Karpas-422 (cell line): ENCODE data around the gene FOXD1. TPM values are rescaled to one million over a fixed set of nuclear protein-coding genes. Genes with fewer than 3 reads are reported as not detected.

Experiments
- DNase-seq: peaks from one replicate; pipeline ENCODE4 v3.0.0-alpha.2; 2015
- H2AFZ ChIP-seq: fragments of 200-600 bp; sonication (generic); 2 replicates; pipeline ENCODE4 v1.6.1; 2014; ENCODE audit warnings: antibody characterized with exemption, low read length, mixed read lengths
- H3K27ac ChIP-seq: fragments of 200-600 bp; sonication (generic); 2 replicates; pipeline ENCODE4 v1.5.1; 2014; ENCODE audit warnings: mild to moderate bottlenecking, low read length, moderate library complexity
- H3K27me3 ChIP-seq: fragments of 200-600 bp; sonication (generic); 2 replicates; pipeline ENCODE4 v1.6.1; 2014; ENCODE audit warnings: low read length, mixed read lengths
- H3K36me3 ChIP-seq: fragments of 200-600 bp; sonication (generic); 2 replicates; pipeline ENCODE4 v1.6.1; 2014; ENCODE audit warnings: low read length, mixed read lengths; ENCODE audit not compliant: insufficient read depth
- H3K4me1 ChIP-seq: fragments of 200-600 bp; sonication (generic); 2 replicates; pipeline ENCODE4 v1.6.1; 2014; ENCODE audit warnings: mild to moderate bottlenecking, low read length, mixed read lengths
- H3K4me2 ChIP-seq: fragments of 200-600 bp; sonication (generic); 2 replicates; pipeline ENCODE4 v1.6.1; 2014; ENCODE audit warnings: low read length, low read depth, mild to moderate bottlenecking; ENCODE audit not compliant: poor library complexity, severe bottlenecking
- H3K4me3 ChIP-seq: fragments of 200-600 bp; sonication (generic); 2 replicates; pipeline ENCODE4 v1.5.1; 2014; ENCODE audit warnings: mild to moderate bottlenecking, antibody characterized with exemption, low read length, mixed read lengths
- H3K79me2 ChIP-seq: fragments of 200-600 bp; sonication (generic); 2 replicates; pipeline ENCODE4 v1.6.1; 2014; ENCODE audit warnings: mild to moderate bottlenecking, low read length, mixed read lengths
- H3K9ac ChIP-seq: fragments of 200-600 bp; sonication (generic); 2 replicates; pipeline ENCODE4 v1.6.0; 2014; ENCODE audit warnings: low read length
- H3K9me2 ChIP-seq: fragments of 200-600 bp; sonication (generic), shearing (Covaris generic); replicated peaks from 2 replicates; pipeline ENCODE4 v1.6.0; 2014; ENCODE audit warnings: mild to moderate bottlenecking, low read length, moderate library complexity; ENCODE audit not compliant: insufficient read depth
- H3K9me3 ChIP-seq: fragments of 300-700, 200-600 bp; sonication (generic); 2 replicates; pipeline ENCODE4 v1.6.1; 2014; ENCODE audit warnings: low read length, mixed read lengths
- H4K20me1 ChIP-seq: fragments of 200-600 bp; sonication (generic); 2 replicates; pipeline ENCODE4 v1.6.1; 2014; ENCODE audit warnings: mild to moderate bottlenecking, antibody characterized with exemption, low read length, low read depth; ENCODE audit not compliant: insufficient read depth
- total RNA-seq: library from RNA; depleted of rRNA; stranded (reverse); fragments of >200 nt; shearing (Covaris generic); gene quantifications from 2 replicates; pipeline ENCODE4 v1.2.3, GENCODE V29; 2014; ENCODE audit warnings: low replicate concordance

The FOXD1 gene
- total RNA-seq, 1 experiment from 2014 or later: 0.97 TPM

DNA sequence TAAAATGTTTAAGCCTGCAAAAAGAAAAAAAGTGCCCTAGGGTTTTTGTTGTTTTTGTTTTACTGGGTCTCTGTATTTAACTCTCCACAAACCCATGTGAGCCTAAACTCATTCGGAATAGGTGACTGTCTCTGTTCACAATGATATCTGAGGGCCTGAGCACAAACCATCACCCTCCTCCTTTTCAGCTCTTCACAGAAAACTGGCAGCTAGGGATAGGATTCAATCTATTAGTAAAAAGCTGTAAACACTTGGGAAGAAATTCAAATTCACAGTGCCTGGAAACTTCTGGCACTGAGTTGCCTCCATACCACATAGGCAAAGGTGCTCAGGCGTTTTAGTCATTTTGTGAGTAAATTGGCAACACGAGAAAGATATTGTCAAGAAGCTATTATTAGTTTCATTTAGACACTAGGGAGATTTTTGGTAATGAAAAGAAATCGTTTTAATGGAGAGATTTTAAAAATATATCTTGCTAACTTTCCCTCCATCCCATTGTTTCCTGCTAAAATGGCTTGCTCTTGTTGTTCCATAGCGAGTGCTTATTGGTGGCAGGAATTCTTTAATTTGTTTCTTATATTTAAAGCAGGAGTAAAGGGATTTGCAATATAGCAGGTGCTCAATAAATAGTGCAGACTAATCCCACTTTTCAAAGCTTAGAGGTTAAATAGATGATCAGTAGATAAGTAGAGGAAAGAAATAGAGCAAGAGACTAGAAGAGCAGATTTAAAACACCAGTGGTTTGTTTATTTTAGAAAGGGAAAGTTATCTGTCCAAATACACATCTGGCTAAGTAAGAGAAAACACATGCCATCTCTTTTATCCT is 9.7 kb downstream of the FOXD1 start:
- Histone ChIP-seq H3K36me3 (no peaks in the 10 kb centered on the region), H3K4me2 (no peak overlapping the region), H3K27me3 (no peaks in the 10 kb centered on the region), H3K4me3 (no peak overlapping the region), H3K9ac (no peak overlapping the region), H3K9me2 (no peaks in the 10 kb centered on the region), H4K20me1 (no peaks in the 10 kb centered on the region), H3K27ac (no peak overlapping the region), H3K4me1 (no peaks in the 10 kb centered on the region), H3K79me2 (no peaks in the 10 kb centered on the region), H3K9me3 (no peaks in the 10 kb centered on the region), H2AFZ (no peak overlapping the region)
- DNase-seq: no peak

DNA sequence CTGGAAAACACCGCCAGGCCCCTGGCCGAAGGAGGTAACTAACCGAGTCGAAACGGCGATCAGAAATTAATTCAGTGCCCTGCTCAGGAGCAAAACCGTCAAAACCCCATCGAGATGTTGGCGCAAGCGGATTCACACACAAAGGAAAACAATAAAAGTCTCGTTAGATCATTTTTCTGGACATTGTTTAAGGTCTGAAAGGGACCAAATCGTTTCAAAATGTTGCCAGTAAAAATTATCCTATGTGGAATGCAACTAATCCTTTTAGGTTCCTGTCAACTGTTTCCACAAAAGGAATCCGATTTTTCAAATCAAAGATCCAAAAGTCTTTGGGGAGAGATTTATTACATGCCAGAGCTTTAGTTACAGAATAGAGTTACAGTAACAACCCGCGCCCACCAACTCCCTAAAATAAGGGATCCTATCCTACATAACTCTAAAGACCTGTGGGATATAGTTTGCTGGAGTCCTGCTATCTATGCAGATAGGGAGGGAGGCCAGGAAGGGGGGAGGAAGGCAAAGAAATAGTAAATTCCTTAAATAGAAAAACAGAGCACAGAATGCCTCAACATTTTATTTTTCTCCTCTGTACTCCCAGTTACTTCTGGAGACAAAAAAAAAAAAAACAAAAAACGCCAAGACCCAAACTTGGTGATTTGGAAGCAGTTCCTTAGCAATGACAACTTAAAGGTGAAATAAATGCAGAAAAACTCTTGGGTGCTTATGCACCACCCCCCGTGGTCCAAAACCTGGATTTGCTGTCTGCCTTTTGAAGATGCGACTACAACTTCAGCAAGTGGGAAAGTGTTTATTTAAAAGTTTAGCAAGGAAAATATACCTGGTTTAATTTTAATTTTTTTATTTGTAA is 10.6 kb downstream of the FOXD1 start:
- Histone ChIP-seq H3K4me1 (no peaks in the 10 kb centered on the region), H3K9me3 (no peaks in the 10 kb centered on the region), H3K27me3 (no peaks in the 10 kb centered on the region), H3K4me2 (no peak overlapping the region), H2AFZ (no peak overlapping the region), H3K36me3 (no peaks in the 10 kb centered on the region), H3K9ac (no peak overlapping the region), H4K20me1 (no peaks in the 10 kb centered on the region), H3K79me2 (no peaks in the 10 kb centered on the region), H3K27ac (no peak overlapping the region), H3K4me3 (no peak overlapping the region), H3K9me2 (no peaks in the 10 kb centered on the region)
- no peak for DNase-seq

DNA sequence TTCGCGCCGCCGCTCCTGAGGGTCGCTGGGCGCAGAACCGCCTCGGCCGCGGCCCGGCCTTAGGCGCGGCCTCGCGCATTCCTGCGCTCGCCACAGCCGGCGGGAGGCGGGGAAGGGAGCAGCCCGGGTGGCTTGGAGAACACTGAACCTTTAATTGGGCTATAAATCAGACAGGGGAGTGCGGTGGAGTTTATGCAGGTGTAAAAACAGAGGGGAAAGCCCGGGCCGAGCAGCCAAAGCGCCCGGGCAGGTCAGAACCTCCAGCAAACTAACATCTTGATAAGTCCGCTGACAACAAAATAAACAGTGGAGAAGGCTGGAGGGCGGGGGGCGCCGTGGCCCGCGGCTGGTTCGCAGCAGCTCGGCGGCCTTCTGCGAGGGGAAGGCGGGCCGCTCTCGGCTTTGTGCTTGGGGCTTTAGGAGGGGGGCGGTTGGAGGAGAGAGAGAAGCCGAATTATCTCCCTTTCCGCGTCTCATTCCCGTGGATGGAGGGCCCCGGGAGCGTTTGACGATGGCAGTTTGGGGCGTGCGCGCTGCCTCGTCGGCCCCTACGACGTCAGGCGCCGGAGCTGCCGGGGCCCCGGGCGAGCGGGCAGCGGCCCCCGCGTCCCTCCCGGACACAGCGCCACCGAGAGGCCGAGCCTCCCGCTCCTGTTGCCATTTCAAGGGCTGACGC is 11.3 kb downstream of the FOXD1 start:
- H3K36me3 ChIP-seq: no peaks in the 10 kb centered on the region
- no peak overlapping the region for H3K4me3 ChIP-seq
- DNase-seq: no peak
- H3K9me2 ChIP-seq: no peaks in the 10 kb centered on the region
- H3K4me2 ChIP-seq: no peak overlapping the region
- H3K27ac ChIP-seq: no peak overlapping the region
- H3K9me3 ChIP-seq: no peaks in the 10 kb centered on the region
- H3K4me1 ChIP-seq: no peaks in the 10 kb centered on the region
- H3K79me2 ChIP-seq: no peaks in the 10 kb centered on the region
- no peaks in the 10 kb centered on the region for H4K20me1 ChIP-seq
- H3K9ac ChIP-seq: no peak overlapping the region
- no peak overlapping the region for H2AFZ ChIP-seq
- no peaks in the 10 kb centered on the region for H3K27me3 ChIP-seq

DNA sequence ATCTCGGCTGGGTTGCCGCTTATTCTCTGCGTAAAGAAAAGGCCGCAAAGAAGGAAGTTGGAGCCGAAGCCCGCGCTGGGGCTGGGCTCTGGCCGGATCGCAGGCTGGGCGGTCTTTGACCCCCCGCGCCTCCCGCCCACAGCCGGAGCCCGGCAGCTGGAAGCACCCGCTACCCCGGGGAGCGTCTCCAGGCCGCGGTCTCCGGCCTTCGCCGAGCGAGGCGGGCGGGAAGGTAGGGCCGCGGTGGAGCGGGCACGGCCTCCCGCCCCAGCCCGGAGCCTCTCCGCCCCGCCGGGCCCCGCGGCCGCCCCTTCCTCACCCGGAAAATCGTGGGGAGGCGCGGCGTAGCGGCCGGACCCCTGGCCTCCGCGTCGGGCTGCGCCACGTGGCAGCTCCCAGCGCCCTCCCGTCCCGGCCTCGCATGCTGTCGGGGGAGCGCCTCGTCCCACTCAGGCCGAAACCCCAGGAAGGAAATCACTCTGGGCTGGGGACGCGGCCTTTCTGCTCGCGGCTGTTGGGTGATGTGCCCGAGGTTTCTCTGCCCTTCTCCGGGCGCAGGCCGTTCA is 12.0 kb downstream of the FOXD1 start:
- H3K36me3 ChIP-seq: no peaks in the 10 kb centered on the region
- no peak overlapping the region for H3K4me2 ChIP-seq
- H3K4me1 ChIP-seq: no peaks in the 10 kb centered on the region
- no peak overlapping the region for H3K4me3 ChIP-seq
- H3K9me2 ChIP-seq: no peaks in the 10 kb centered on the region
- H3K27me3 ChIP-seq: no peaks in the 10 kb centered on the region
- no peak overlapping the region for H3K27ac ChIP-seq
- no peaks in the 10 kb centered on the region for H3K9me3 ChIP-seq
- H4K20me1 ChIP-seq: no peaks in the 10 kb centered on the region
- no peaks in the 10 kb centered on the region for H3K79me2 ChIP-seq
- DNase-seq: peak; percentile 14
- no peak overlapping the region for H2AFZ ChIP-seq
- no peak overlapping the region for H3K9ac ChIP-seq

DNA sequence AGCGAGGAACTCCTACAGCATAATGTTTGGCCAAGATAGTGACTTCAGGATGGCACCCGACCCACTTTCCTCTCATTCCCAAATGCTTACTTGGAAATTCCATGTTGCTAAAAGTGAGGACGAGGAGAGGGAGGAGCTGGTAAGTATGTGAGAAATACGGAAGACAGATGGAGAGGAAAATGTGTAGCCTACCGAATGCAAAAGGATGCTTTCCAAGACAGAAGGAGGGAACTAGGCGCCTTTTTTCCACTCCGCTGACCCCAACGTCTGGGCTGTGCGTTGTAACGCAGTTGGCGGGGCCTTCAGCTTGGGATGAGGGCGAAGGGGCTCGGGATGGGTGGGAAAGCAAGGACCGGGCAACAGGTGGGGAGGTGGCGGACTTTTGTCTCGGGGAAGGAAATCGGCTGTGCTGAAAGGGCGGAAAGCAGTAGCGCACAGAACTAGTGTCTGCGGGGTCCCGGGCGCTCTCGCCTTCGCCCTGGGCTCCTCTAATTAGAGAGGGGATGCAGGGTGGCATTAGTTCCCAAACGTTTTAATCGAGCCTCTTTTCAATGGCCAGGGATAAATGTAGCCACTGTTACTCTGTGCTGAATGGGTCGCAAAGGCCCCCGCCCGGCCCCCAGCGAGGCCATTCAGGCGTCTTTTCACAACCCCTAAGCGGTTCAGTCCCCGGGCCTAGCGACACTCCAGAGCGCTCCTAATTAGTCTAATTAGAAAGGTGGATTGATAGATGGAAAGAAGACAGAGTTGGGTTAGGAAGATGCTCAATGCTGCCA is 12.6 kb downstream of the FOXD1 start:
- H2AFZ ChIP-seq: no peak overlapping the region
- no peaks in the 10 kb centered on the region for H4K20me1 ChIP-seq
- no peaks in the 10 kb centered on the region for H3K27me3 ChIP-seq
- H3K9me2 ChIP-seq: no peaks in the 10 kb centered on the region
- no peaks in the 10 kb centered on the region for H3K9me3 ChIP-seq
- H3K27ac ChIP-seq: no peak overlapping the region
- no peak overlapping the region for H3K4me2 ChIP-seq
- DNase-seq: no peak
- H3K36me3 ChIP-seq: no peaks in the 10 kb centered on the region
- H3K79me2 ChIP-seq: no peaks in the 10 kb centered on the region
- H3K4me1 ChIP-seq: no peaks in the 10 kb centered on the region
- no peak overlapping the region for H3K9ac ChIP-seq
- H3K4me3 ChIP-seq: no peak overlapping the region

DNA sequence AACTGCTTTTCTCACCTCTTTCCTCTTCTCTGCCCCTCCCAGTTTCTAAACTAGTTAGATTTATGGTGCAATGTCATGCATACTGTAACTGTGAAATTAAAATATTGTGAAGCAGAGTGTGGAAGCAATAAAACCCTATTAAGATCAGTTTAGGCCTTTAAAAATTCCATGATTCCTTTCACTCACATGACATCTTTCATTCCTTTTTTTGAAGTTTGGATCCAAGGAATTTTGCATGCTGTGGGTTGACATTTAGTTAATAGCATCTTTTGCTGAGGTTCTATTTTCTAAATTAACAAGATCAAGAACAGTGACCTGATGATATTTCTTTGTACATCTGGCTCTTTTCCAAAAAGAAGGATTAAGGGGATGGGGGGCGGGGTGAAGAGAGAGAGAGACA is 13.7 kb downstream of the FOXD1 start:
- no peak overlapping the region for H3K4me3 ChIP-seq
- H3K36me3 ChIP-seq: no peaks in the 10 kb centered on the region
- no peaks in the 10 kb centered on the region for H3K27me3 ChIP-seq
- no peaks in the 10 kb centered on the region for H3K9me2 ChIP-seq
- no peak overlapping the region for H3K4me2 ChIP-seq
- no peak overlapping the region for H3K9ac ChIP-seq
- no peaks in the 10 kb centered on the region for H4K20me1 ChIP-seq
- no peak overlapping the region for H2AFZ ChIP-seq
- no peaks in the 10 kb centered on the region for H3K79me2 ChIP-seq
- no peak for DNase-seq
- no peak overlapping the region for H3K27ac ChIP-seq
- H3K9me3 ChIP-seq: no peaks in the 10 kb centered on the region
- no peaks in the 10 kb centered on the region for H3K4me1 ChIP-seq

DNA sequence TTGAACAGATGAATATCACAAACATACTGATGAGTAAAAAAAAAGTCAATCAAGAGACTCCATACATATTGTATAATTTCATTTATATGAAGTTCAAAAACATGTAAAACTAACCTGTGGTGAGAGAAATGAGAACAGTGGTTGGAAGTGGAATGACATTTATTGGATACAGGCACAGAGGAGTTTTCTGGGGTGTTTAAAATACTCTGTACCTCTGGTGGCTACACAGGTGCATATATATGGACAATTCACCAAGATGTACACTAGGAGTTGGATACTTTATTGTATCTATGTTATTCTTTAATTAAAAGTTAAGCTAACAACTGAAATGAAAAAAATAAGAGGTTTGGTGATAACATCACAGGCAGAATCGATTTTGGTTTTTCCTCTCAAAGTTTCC is 14.1 kb downstream of the FOXD1 start:
- Histone ChIP-seq H4K20me1 (no peaks in the 10 kb centered on the region), H3K79me2 (no peaks in the 10 kb centered on the region), H3K9me3 (no peaks in the 10 kb centered on the region), H3K9ac (no peak overlapping the region), H3K4me1 (no peaks in the 10 kb centered on the region), H3K36me3 (no peaks in the 10 kb centered on the region), H3K4me3 (no peak overlapping the region), H2AFZ (no peak overlapping the region), H3K4me2 (no peak overlapping the region), H3K9me2 (no peaks in the 10 kb centered on the region), H3K27ac (no peak overlapping the region), H3K27me3 (no peaks in the 10 kb centered on the region)
- DNase-seq: no peak
